HFFc6 (cell line): ENCODE data around the gene UMAD1. TPM values are rescaled to one million over a fixed set of nuclear protein-coding genes. Genes with fewer than 3 reads are reported as not detected.
A peak's percentile ranks its signal among the peaks of the same experiment; 100 is the strongest.
"Not testable (repeated sequence)": the region's sequence is repeated elsewhere in the genome, so short reads cannot be mapped to it uniquely, and the experiment has no call there.

ENCODE experiments used
- DNase-seq: peaks from one replicate; pipeline ENCODE4 v3.0.0-alpha.2; 2018
- H3K27ac Mint-ChIP-seq: 2 replicates; pipeline ENCODE4 v1.8.0; 2020; ENCODE audit warnings: mild to moderate bottlenecking, mixed read lengths
- H3K27me3 Mint-ChIP-seq: 2 replicates; pipeline ENCODE4 v1.8.0; 2021; ENCODE audit warnings: mild to moderate bottlenecking, moderate library complexity, mixed read lengths; ENCODE audit not compliant: insufficient read depth
- H3K36me3 Mint-ChIP-seq: 2 replicates; pipeline ENCODE4 v1.8.0; 2021; ENCODE audit warnings: low read depth, mixed read lengths
- H3K4me1 Mint-ChIP-seq: 2 replicates; pipeline ENCODE4 v1.8.0; 2020; ENCODE audit warnings: low read depth, mixed read lengths
- H3K4me3 Mint-ChIP-seq: 2 replicates; pipeline ENCODE4 v1.8.0; 2020; ENCODE audit warnings: mild to moderate bottlenecking, moderate library complexity, mixed read lengths
- H3K9me3 Mint-ChIP-seq: 2 replicates; pipeline ENCODE4 v1.8.0; 2020; ENCODE audit warnings: mild to moderate bottlenecking, mixed read lengths
- CTCF ChIP-seq: fragments of 200-600 bp; sonication (generic); IDR thresholded peaks from 2 replicates; pipeline ENCODE4 v1.5.0; 2021; ENCODE audit warnings: antibody characterized with exemption, mild to moderate bottlenecking
- total RNA-seq, 6 experiments: library from RNA; stranded (reverse); fragmentation: NEBNext Ultra II Directional; extraction: Animal tissue kit (Norgen Biotek cat#: 25700); gene quantifications; 2 replicates in 1 of 6; 3 replicates in 5 of 6; pipeline ENCODE4 v1.2.3, GENCODE V29; 2021

UMAD1 gene
- total RNA-seq, 6 experiments from 2014 or later, result 11.6 to 14.6 (median 12.1) TPM

GRCh38 chr7:7651479-7651878, 10.9 kb downstream of the UMAD1 start:
- no peak for DNase-seq
- H3K4me3 Mint-ChIP-seq, result no peak overlapping the region
- TF ChIP-seq CTCF, result no peak
- H3K4me1 Mint-ChIP-seq, result peaks cover 28% of the 10 kb centered on the region
- no peaks in the 10 kb centered on the region for H3K27me3 Mint-ChIP-seq
- no peaks in the 10 kb centered on the region for H3K36me3 Mint-ChIP-seq
- H3K9me3 Mint-ChIP-seq, result no peaks in the 10 kb centered on the region
- H3K27ac Mint-ChIP-seq, result no peak overlapping the region

- peaks cover 12% of the 10 kb centered on the region for H3K36me3 Mint-ChIP-seq
- no peak overlapping the region for H3K4me3 Mint-ChIP-seq
- H3K27ac Mint-ChIP-seq, result no peak overlapping the region
- H3K27me3 Mint-ChIP-seq, result no peaks in the 10 kb centered on the region
- no peak for DNase-seq
- peaks cover 24% of the 10 kb centered on the region for H3K4me1 Mint-ChIP-seq
- peaks cover 13% of the 10 kb centered on the region for H3K9me3 Mint-ChIP-seq
- no peak for TF ChIP-seq CTCF
These were observed 12.4 kb downstream of the UMAD1 start for GRCh38 chr7:7652798-7653540.

GRCh38 chr7:7653593-7654187, 13.1 kb downstream of the UMAD1 start:
- DNase-seq, result no peak
- peak; percentile 73 for TF ChIP-seq CTCF
- Mint-ChIP-seq H3K4me1 (peaks cover 23% of the 10 kb centered on the region), H3K9me3 (peaks cover 21% of the 10 kb centered on the region), H3K27me3 (no peaks in the 10 kb centered on the region), H3K36me3 (peaks cover 20% of the 10 kb centered on the region), H3K4me3 (no peak overlapping the region), H3K27ac (no peak overlapping the region)

- no peak overlapping the region for H3K4me3 Mint-ChIP-seq
- H3K9me3 Mint-ChIP-seq, result peaks cover 32% of the 10 kb centered on the region
- no peak for TF ChIP-seq CTCF
- peaks cover 31% of the 10 kb centered on the region for H3K36me3 Mint-ChIP-seq
- DNase-seq, result no peak
- no peak overlapping the region for H3K27ac Mint-ChIP-seq
- H3K4me1 Mint-ChIP-seq, result peaks cover 23% of the 10 kb centered on the region
- H3K27me3 Mint-ChIP-seq, result no peaks in the 10 kb centered on the region; the same call in 1 of the 2 replicates
These were observed 14.6 kb downstream of the UMAD1 start for GRCh38 chr7:7654964-7655715.

- peaks cover 32% of the 10 kb centered on the region for H3K9me3 Mint-ChIP-seq
- H3K27me3 Mint-ChIP-seq, H3K4me3 Mint-ChIP-seq, H3K27ac Mint-ChIP-seq, DNase-seq: not testable (repeated sequence)
- H3K4me1 Mint-ChIP-seq, result peaks cover 20% of the 10 kb centered on the region
- H3K36me3 Mint-ChIP-seq, result peaks cover 31% of the 10 kb centered on the region
These were observed 15.9 kb downstream of the UMAD1 start for GRCh38 chr7:7656459-7656858.

- H3K27ac Mint-ChIP-seq, result no peak overlapping the region
- no peaks in the 10 kb centered on the region for H3K4me1 Mint-ChIP-seq
- H3K4me3 Mint-ChIP-seq, result no peak overlapping the region
- H3K9me3 Mint-ChIP-seq, result peaks cover 23% of the 10 kb centered on the region
- no peaks in the 10 kb centered on the region; the same call in 1 of the 2 replicates for H3K27me3 Mint-ChIP-seq
- peak; percentile 63 for TF ChIP-seq CTCF
- peaks cover 23% of the 10 kb centered on the region for H3K36me3 Mint-ChIP-seq
- no peak for DNase-seq
These were observed 22.0 kb downstream of the UMAD1 start for GRCh38 chr7:7662527-7662926.
